Iris pigment epithelial cell (primary cell): ENCODE data around the gene TSC22D2.
"Not testable (repeated sequence)": the region's sequence is repeated elsewhere in the genome, so short reads cannot be mapped to it uniquely, and the experiment has no call there.

ENCODE experiments used
- DNase-seq: peaks from one replicate; pipeline ENCODE4 v3.0.0-alpha.2; 2011; ENCODE audit warnings: low read depth

Gene TSC22D2

DNA sequence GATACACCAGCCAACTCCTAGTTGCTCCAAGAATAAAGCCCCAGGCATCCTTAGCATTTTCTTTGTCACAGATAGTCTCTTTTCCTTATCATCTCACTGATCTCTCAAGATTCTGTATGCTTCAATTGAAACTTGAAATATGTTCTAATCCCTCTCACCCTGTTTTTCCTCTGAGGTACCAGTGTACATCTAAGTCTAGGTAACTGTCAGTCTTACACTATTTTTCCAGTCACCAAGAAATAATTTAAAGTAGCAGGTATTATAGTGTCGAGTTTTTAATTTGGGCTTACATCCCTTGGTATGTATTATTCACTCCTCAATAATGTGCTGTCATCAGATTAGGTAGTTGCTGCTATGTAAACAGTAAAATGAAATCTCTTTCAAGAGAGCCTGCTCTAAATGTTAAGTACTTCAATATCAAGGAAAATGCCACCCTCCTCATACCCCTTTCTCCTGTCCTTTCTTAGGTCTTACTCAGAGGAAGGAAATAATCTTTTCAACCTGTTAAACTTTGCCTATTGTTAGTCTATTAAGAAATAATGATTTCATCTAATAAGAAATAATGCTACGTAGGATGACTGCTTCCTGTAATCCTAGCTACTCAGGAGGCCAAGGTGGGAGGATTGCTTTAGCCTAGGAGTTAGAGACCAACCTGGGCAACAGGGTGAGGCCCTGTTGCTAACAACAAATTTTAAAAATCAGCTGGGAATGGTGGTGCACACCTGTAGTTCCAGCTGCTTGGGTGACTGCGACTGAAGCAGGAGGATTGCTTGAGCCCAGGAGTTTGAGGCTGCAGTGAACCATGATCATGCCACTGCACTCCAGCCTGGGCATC is 39.8 kb downstream of the TSC22D2 start:
- peak; percentile 62 for DNase-seq

DNA sequence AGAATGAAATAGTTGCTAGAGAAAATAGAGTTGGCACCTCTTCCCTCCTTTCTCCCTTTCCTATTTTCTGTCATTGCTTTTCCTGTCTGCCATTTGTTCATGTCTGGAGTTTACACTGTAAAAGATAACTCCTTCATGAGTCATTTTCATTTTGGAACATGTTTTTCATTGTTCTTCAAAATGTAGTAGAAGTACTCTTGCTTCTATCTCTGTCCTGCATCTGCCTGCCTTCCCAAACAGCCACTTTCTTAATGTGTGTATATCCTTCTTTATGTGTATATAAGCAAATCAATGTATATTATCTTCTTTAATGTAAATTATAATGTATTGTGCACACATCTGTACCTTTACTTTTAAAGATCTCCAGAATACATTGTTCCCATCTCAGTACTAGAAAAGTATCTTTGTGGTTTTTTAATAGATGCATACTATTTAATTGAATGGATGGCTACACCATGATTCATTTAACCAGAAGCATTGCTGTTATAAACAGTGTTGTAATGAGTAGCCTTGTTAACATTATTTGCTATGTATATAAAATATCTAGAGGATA is 41.1 kb downstream of the TSC22D2 start:
- DNase-seq: peak; percentile 76

DNA sequence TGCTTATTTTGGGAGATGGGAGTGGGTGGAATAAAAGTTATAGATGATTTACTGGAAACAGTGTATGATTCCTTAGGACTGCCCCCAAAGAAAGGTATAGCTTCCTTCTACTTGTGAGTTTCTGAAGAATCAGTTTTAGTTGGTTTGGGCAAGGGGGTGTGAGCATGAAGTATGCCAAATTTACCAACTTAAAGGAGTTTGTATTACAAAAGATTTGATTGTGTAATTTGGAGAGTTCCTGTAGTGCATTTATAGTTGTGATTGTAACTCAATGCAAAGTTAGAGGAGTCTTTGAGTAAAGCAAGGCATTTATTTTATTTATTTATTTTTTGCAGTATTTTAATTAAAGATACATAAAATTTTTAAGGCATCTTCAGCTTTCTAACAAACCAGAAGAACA is 42.8 kb downstream of the TSC22D2 start:
- DNase-seq: no peak

DNA sequence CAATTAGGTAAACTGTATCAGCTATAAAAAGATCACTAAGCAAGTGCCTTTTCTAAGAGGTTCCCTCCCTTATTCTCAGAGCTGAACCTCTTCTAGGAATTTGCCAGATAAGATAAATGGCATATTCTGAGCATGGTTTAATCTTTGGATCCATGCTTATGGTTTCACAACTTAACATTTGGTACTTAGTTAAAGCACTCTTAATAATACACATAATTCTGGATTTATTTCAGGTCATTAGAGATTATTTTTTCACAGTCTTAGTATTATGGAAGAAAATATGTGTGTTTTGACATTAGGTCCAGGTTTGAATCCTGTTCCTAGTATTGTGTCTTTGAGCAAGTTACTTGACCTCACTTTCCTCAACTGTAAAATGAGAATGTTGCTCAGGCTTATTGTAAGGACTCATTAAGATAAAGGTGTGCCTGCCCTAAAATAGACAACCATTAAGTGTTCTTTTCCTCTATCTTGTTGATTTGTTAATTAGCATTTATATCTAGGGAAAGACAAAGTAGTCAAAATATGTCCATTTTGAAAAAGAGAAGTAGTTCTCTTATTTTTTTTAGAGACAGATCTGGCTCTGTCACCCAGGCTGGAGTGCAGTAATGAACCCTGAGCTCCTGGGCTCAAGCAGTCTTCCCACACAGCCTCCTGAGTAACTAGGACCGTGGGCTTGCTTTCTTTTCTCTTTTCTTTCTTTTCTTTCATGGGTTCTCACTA is 43.4 kb downstream of the TSC22D2 start:
- DNase-seq: no peak

DNA sequence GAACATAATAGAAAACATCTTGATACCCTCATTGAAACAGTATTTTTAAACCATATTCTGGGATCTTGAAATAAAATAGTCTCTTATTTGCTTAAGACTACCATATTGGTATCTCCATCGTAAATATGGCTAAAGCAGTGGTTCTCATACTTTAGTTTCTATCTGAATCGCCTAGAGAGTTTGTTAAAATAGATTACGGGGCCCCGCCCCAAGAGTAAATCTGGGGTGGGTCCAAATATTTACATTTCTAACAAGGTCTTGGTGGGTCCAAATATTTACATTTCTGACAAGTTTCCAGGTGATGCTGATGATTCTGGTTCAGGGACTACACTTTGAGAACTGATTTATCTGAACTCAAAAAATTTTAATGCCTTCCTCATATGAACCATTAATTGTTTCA is 45.3 kb downstream of the TSC22D2 start:
- no peak for DNase-seq

DNA sequence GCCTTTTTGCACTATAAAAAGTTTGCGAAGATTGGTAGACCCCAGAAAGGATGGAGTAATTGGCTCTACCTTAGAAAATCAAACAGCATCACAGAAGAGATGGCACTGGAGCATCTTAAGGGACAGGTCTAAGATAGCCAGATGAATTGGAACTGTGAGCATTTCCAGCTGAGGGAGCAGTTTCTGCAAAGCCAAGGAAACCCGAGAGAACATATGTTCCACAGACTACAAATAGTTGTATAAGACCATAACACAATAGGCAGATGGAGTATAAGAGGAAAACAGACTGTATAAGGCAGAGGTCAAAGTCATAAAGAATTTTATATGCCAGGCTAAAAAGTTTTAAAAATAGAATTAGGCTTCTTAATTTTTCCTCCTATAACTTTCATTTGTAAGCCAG is 46.0 kb downstream of the TSC22D2 start:
- no peak for DNase-seq

DNA sequence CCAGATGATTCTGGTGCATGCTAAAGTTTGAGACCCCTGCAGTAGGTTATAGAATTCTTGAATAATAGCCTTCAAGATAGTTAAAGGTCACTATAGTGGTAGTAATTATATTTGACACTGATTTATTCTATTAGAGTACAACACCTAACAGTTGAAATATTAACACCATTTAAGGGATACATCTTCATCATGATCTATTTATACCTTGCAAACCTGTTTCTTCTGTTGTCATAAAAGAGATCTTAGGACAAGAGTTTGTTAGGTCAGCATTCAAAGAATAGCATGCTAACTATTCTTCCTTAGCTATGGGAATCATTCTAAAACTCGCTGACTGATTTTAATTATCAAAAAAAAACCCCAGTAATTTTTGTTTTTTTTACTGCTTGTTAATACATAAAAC is 46.5 kb downstream of the TSC22D2 start:
- no peak for DNase-seq

DNA sequence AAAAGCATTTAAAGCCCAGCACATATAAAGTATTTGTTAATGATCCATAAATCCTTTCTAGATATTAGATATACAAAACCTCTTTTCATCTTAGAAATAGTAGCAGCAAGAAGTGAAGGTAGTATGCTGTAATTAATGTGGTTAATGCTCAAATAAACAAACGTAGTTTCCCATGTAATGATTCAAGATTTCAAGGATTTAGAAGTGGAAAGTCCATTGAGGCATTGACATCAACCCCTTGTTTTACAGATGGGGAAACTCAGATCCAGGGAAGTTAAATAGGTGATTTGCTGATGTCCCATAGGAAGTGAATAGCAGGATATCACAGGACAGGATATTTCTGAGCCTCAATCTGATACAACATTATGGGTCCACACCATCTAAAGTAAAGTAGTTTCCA is 47.2 kb downstream of the TSC22D2 start:
- DNase-seq: no peak

DNA sequence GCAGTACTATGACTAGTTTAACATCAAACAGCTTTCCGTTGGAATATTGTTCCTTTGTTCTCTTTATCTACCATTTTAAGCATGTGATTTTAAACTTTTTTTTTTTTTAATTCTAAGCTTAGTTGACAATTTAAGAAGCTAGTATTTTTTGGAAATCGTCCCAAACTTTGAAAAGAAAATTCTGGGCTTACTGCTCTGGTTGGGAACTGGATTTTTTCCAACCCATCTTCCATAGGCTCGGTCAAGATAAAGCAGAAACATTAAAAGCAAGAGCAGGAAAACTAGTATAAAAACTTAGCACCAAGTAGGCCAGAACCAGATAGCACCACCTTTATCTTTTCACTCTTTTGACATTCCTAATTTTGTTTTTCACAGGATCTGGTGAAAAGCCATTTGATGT is 49.9 kb downstream of the TSC22D2 start:
- DNase-seq: no peak

DNA sequence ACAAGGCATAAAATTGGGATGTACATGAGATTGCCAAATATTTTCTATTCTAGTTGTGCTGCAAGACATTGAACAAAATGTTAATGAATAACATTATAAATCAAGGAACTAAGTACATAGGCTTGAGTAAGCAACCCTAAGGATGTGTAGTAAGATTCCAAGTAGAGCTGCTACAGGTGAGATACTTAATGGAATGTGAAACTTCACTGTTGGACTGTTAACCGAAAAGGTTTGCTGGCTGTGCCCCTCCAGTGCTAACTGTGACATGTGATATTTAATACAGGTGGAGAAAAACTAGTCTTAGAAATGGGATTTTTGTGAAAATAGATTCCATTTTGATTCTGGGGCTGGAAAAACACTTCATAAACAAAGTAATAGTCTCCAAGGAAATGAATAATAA is 52.4 kb downstream of the TSC22D2 start:
- DNase-seq: no peak

DNA sequence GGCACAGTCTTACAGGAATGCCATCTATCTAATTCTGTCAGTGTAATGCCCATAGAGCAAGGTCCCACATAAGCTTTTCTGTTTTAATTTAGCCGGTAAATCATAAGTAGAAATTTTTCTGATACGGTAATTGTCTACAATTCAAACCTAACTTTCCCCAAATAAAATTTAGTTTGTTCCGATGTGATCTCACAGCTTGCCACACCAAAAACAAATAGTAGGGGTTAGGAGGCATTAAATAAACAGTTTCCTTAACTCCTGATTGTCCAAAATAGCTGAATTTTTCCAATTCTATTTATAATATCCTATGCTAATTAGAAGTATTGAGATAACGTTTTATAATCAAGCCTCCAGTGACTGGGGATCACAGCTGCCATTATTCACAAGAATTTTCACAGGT is 53.3 kb downstream of the TSC22D2 start:
- no peak for DNase-seq

DNA sequence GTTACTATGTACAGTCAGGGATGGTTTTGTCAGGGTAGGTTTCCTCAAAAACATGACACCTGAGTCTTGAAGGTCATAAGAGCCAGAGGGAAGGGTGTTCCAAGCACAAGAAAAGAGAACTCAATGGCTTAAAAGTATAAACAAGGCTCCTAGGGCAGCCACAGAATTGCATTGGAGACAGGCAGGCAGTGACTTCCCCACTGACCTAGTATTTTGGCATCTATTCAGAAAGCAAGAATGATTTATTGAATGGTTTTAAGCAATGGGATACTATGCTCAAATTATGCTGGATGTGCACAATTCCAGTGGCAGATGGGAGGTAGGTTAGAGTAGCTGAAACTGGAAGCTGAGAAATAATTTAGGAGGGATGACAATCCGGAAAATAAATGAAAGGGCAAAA is 54.0 kb downstream of the TSC22D2 start:
- DNase-seq: no peak

DNA sequence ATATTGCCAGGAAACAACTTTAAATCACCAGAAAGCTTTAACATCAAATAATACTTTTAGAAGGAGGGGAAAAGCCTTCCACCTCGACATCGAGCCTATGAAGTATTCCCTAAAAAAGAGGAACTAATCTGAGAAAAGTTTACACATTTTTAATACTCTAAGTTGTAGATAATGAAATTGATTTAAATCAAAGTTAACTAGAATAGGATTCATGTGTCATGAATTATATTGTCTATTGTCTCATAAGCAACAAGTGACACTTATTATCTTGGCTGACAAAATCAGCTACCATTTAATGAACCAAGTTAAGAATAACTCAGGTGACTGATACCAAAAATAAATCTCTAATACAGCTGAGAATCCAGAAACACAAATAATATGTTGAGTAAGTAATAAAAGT is 56.6 kb downstream of the TSC22D2 start:
- DNase-seq: no peak

DNA sequence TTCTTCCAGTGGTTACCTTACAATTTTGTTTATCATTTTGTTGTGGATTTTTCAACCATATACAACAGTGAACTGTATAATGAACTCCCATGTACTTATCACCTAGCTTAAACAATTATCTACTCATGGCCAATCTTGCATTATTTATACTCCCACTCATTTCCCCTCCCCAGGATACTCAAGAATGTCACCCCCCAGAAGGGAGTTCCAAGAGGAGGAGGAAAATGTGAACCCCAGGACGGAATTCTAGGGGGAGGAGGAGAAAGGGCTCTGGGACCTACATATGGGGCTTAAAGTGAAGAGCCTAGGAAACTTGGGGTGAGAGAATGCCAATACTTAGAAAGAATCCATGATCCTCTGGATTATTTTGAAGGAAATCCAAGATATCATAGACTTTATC is 59.3 kb downstream of the TSC22D2 start:
- DNase-seq: no peak

DNA sequence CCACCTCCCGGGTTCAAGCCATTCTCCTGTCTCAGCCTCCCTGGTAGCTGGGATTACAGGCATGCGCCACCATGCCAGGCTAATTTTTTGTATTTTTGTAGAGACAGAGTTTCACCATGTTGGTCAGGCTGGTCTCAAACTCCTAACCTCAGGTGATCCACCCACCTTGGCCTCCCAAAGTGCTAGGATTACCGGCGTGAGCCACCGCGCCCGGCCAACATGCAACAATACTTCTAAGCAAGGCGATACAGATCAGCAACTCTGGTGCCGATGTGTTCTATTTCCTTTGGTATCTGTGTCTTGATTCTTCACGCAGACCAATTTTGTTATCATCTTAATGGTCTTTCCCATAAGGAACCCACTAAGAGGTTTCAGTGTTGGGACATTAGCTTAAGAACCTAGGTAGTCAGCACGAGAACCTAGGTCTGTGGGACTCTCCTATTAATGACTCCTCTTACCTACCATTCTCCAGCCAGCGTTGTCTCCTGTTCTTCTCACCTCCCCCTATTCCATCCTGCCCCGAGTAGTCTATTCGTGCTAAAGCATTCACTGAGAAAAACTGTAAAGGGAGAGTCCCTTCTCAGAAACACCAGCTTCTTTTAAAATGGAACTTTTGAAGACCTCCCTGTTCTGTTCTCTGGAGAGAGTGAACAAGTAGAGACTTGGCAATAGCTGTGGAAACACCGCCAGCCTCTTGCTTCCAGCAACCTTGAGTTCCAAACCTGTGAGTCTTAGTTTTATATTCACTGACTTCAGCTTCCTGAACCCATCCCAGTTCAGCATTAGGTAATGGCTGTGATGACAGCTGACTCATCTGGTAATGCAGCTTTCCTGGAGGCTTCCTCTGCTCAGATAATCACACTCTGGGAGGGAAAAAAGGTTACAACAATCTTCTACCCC is 61.2 kb downstream of the TSC22D2 start:
- DNase-seq: peak; percentile 99

DNA sequence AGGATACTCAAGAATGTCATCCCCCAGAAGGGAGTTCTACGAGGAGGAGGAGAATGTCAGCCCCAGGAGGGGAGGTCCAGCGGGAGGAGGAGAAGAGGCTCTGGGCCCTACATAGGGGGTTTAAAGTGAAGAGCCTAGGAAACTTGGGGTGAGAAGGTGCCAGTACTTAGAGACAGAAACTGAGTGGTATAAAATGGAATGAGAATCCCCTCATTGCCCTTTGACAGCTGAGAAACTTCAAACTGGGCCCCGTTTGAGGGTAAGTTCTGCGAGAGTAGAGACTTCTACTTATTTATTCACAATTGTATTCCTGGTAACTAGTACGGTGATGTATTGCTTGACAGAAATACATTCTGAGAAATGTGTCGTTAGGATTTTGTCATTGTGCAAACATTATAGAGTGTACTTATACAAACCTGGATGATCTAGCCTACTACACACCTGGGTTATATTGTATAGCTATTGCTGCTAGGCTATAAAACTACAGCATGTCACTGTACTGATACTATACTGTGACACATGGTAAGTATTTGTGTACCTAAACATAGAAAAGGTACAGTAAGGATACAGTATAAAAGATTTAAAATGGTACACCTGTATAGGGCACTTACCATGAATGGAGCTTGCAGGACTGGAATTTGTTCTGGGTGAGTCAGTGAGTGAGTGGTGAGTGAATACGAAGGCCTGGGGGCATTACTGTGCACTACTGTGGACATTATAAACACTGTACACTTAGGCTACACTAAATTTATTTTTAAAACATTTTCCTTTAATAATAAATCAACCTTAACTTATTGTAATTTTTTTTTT is 62.0 kb downstream of the TSC22D2 start:
- DNase-seq: peak; percentile 66

DNA sequence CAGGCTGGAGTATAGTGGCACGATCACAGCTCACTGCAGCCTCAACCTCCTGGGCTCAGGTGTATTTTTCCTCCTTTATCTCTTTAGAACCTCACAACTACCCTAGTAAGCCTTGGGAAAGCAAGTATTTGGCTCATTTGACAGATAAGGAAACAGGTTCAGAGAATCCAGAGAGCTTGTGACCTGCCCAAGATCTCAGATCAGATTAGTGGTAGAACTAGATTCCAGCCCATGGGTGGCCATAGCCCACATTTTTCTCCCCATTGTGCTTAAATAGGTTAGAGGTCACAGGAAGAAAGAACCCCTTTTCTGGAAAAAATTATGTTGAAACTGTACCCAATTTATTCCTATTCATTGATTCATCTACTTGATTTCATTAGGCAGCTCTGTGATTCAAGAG is 64.3 kb downstream of the TSC22D2 start:
- DNase-seq: no peak

DNA sequence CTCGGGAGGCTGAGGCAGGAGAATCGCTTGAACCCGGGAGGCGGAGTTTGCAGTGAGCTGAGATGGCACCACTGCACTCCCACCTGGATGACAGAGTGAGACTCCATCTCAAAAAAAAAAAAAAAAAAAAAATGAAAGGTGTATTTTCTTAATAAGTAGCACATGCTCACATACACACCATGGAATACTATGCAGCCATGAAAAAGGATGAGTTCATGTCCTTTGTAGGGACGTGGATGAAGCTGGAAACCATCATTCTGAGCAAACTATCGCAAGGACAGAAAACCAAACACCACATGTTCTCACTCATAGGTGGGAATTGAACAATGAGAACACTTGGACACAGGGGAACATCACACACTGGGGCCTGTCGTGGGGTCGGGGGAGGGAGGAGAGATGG is 65.1 kb downstream of the TSC22D2 start:
- DNase-seq: not testable (repeated sequence)

DNA sequence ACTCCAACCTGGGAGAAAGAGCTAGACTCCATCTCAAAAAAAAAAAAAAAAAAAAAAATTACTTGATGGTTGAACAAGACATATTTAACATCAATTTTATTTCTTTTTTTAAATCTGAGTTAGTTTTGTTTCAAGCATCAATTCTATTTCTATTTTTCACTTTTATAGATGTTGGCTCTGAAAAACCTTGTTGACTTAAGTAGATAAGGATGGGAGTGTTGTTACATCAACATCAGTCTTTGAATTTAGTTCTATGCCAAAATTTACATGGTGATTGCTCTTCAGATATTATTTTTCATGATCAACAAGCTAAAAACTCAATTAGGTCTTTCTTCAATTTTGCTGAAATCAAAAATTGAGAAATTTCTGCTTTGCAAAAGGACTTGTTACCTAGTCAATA is 71.3 kb downstream of the TSC22D2 start:
- DNase-seq: no peak

DNA sequence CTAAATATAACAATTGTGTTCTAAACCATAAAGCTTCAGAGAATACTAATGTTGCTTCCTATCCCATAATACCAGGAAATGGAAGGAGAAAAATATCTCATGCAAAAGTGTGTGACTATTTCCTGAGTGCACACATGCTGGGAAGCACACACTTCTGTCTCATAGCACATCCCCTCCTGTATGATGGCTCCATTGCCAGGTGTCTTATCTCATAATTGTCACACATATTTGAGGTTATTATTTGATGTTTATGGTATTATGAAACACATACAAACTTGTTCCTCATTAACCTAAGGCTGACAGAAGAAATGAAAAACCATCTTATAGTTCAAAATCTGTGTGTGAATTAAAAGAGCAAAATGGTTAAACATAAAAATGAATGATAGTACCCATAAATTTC is 72.8 kb downstream of the TSC22D2 start:
- no peak for DNase-seq

DNA sequence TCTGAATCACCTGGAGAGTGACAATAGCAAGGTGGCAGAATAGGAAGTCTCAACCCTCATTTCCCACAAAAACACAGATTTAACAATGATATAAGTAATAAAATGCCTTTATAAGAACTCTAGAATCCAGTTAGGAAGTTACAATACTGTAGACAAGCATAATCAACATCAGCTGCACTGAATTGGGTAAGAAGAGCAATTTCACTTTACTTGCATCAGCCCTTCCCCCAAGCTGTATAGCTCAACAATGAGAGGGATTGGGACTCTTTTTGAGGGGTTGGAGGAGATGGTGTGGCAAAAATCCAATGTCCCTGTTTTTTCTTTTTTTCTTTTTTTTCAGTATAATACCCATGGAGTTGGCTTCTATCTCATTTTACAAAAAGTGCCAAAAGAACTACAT is 75.1 kb downstream of the TSC22D2 start:
- DNase-seq: no peak
